Measurements from ENCODE around the gene CFI.

CFI gene

DNA sequence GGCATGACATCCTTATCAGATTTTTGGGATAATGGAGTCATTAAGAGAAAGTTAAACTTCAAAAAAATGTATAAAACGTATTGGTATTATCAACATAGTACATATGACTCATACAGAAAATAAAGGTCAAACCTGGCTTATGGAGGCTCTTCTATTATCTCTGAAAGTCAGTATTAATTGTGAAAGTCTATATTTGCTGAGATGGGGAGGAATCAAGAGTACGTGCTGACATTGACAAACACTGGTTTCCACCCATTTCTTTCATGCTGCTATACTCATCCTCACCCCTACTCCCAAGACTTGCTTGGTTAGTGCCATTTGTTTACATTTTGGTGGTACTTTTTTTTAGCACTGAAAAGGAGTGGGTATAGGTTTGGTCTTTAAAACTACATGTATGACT, 41.1 kb downstream of the CFI start:
- no peak overlapping the region for H3K4me3 ChIP-seq (ENCODE audit: low read depth, low read length)
- DNase-seq (ENCODE audit: low read depth) = no peak
- TF ChIP-seq, protein P1, sequence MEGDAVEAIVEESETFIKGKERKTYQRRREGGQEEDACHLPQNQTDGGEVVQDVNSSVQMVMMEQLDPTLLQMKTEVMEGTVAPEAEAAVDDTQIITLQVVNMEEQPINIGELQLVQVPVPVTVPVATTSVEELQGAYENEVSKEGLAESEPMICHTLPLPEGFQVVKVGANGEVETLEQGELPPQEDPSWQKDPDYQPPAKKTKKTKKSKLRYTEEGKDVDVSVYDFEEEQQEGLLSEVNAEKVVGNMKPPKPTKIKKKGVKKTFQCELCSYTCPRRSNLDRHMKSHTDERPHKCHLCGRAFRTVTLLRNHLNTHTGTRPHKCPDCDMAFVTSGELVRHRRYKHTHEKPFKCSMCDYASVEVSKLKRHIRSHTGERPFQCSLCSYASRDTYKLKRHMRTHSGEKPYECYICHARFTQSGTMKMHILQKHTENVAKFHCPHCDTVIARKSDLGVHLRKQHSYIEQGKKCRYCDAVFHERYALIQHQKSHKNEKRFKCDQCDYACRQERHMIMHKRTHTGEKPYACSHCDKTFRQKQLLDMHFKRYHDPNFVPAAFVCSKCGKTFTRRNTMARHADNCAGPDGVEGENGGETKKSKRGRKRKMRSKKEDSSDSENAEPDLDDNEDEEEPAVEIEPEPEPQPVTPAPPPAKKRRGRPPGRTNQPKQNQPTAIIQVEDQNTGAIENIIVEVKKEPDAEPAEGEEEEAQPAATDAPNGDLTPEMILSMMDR (conservative IDR thresholded peaks at IDR 0.05; ENCODE audit: low read depth, low read length) = no peak

DNA sequence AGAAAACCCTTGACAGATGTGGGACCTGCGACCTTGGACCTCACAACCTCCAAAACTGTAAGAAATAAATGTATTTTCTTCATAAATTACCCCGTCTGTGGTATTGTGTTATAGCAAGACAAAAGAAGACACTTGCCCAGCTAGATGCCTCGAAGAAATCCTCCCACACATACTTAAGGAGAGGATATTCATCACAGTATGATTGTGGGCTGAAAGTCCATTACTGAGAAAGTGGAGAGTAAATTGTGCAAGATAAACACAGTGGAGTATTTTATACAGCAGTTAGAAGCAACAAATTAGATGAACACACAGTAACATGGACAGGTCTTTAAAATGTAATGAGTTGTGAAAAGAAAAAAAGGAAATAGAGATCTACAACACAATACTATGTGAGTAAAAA, 46.1 kb downstream of the CFI start:
- TF ChIP-seq, protein P1 (conservative IDR thresholded peaks at IDR 0.05; ENCODE audit: low read depth, low read length) = no peak
- no peak for DNase-seq (ENCODE audit: low read depth)
- H3K4me3 ChIP-seq (ENCODE audit: low read depth, low read length) = no peak overlapping the region

DNA sequence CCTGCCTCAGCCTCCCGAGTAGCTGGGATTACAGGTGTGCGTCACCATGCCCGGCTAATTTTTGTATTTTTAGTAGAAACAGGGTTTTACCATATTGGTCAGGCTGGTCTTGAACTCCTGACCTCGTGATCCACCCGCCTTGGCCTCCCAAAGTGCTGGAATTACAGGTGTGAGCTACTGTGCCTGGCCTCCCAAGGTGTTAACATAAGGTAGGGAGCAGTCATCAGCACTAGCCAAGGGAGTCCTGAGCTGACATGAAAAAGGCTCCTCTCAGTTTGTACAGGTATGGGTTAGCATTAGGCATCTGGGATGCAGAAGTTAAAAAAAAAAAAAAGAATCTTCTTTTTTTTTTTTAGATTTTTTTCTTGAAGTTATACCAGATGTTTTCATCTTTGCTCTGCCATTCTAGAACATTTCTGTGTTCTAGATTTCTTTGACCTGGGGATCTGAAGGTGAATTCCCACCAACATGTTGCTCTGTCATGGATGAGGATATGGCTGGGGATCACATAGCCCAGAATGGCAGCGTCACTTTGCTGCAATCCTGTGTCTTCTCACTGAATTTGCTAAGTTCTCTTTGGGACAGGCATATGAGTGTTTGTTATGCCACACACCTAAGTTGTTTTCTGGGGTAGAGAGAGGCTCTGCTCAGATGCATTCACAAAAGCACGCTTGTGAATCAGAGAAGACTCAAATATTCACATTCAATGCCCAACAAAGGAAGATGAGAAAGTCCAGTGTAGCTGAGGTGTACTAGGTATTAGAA, 47.5 kb downstream of the CFI start:
- TF ChIP-seq, protein P1 (conservative IDR thresholded peaks at IDR 0.05; ENCODE audit: low read depth, low read length) = no peak
- no peak overlapping the region for H3K4me3 ChIP-seq (ENCODE audit: low read depth, low read length)
- DNase-seq (ENCODE audit: low read depth) = no peak

DNA sequence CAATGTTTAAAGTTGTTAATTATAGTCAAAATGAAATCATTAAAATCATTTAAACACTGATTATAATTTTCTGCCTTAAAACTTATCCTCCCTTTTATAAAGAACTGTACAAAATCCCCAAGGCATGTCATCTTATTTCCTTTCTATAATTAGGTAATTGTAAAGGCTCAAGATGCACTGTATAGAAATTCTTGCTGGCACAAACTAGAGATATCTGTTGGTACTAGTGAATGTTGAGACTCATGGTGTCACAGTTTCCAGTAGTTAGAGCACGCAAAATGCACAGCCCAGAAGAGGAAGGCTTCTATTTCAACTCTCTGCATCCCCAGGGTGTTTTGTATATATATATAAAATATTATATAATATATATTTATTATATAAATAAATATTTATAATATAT, 49.3 kb downstream of the CFI start:
- no peak for DNase-seq (ENCODE audit: low read depth)
- TF ChIP-seq, protein P1 (conservative IDR thresholded peaks at IDR 0.05; ENCODE audit: low read depth, low read length) = no peak
- no peak overlapping the region for H3K4me3 ChIP-seq (ENCODE audit: low read depth, low read length)

DNA sequence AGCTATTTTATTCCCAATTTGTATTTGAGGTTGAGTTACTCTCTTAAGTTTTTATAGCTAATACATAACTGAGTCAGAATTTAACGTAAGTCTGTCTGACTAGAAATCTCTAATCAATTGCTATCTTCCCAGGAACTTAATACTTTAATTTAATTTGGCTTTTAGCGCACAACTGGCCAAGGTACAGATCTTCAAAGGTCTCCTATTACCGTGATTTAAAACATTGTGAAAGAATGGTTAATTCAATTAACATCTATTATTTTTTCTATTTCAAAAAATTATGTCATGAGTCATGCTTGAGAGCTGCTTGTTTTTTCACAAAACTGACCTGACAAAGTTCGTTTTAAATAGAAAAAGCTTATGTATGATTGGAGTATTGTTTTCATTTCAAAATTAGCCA, 49.9 kb downstream of the CFI start:
- TF ChIP-seq, protein P1 (conservative IDR thresholded peaks at IDR 0.05; ENCODE audit: low read depth, low read length) = no peak
- no peak for DNase-seq (ENCODE audit: low read depth)
- no peak overlapping the region for H3K4me3 ChIP-seq (ENCODE audit: low read depth, low read length)

DNA sequence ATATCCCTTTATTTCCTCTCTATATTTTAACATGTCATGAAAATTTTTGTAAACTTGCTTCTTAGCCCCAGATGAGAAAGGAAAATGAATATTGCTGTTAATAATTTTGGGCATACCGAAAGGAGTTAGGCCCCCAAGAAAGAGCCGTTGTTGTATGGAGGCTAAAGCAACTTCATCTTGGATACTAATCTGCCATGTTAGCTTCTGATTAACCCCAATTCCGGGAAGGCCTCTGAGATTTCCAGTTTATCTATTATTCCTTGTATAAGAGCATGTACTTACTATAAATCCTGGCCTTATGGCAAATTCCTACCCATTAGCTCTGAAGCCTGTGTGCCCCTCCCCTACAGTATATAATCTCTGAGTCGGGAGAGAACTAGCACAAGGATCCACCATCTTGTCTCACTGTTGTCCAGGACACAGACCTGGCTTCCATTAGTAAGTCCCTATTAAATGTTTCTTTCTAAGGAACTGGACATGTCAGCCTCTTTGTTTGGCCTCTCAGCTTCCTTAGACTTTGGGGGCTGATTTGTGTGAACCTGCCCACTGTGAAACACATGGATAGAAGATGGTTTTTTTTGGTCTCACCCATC, 51.1 kb downstream of the CFI start:
- DNase-seq (ENCODE audit: low read depth) = no peak
- TF ChIP-seq, protein P1 (conservative IDR thresholded peaks at IDR 0.05; ENCODE audit: low read depth, low read length) = no peak
- H3K4me3 ChIP-seq (ENCODE audit: low read depth, low read length) = no peak overlapping the region

Data from choroid plexus epithelial cell (primary cell).